ENCODE measurements around the gene IMMP2L. TPM values are rescaled to one million over a fixed set of nuclear protein-coding genes. Genes with fewer than 3 reads are reported as not detected.

Gene IMMP2L
- total RNA-seq, 4 donors from 2014 or later = 23.8 to 30.0 (median 27.7) TPM

GRCh38 chr7:111071556-111071955 lies 490.7 kb downstream of the IMMP2L start:
- Histone ChIP-seq H3K4me3 (replicated peaks in 1 of 3) (no peak overlapping the region), H3K36me3 (no peaks in the 10 kb centered on the region), H3K4me1 (no peaks in the 10 kb centered on the region), H3K27ac (no peak overlapping the region), H3K27me3 (no peaks in the 10 kb centered on the region), H3K9me3 (no peaks in the 10 kb centered on the region)
- DNase-seq = no peak
- TF ChIP-seq CTCF (IDR thresholded peaks at IDR 0.05) = no peak
- TF ChIP-seq POLR2A (IDR thresholded peaks at IDR 0.05) = no peak
- intact Hi-C loops (cut with DNase I) = no loop called here

- WGBS, 2 donors = 93 to 97% methylated on average over 2 of the region's 2 CpGs
- intact Hi-C loops (cut with DNase I) = no loop called here
- H3K36me3 ChIP-seq = no peaks in the 10 kb centered on the region
- no peaks in the 10 kb centered on the region for H3K4me1 ChIP-seq
- H3K9me3 ChIP-seq = no peaks in the 10 kb centered on the region
- no peak overlapping the region for H3K4me3 ChIP-seq (replicated peaks in 1 of 3)
- DNase-seq = no peak
- no peaks in the 10 kb centered on the region for H3K27me3 ChIP-seq
- no peak overlapping the region for H3K27ac ChIP-seq
- TF ChIP-seq CTCF (IDR thresholded peaks at IDR 0.05) (no peak), POLR2A (IDR thresholded peaks at IDR 0.05) (no peak)
Measured at GRCh38 chr7:111068618-111069017, 493.7 kb downstream of the IMMP2L start.

- no peak for DNase-seq
- H3K36me3 ChIP-seq = no peaks in the 10 kb centered on the region
- no peaks in the 10 kb centered on the region for H3K9me3 ChIP-seq
- TF ChIP-seq POLR2A (IDR thresholded peaks at IDR 0.05) (no peak), CTCF (IDR thresholded peaks at IDR 0.05) (no peak)
- H3K27ac ChIP-seq = no peak overlapping the region
- H3K27me3 ChIP-seq = no peaks in the 10 kb centered on the region
- H3K4me1 ChIP-seq = no peaks in the 10 kb centered on the region
- WGBS, 2 donors = 90 to 98% methylated on average over 2 of the region's 2 CpGs
- intact Hi-C loops (cut with DNase I) = no loop called here
- no peak overlapping the region for H3K4me3 ChIP-seq (replicated peaks in 1 of 3)
Measured at GRCh38 chr7:111067682-111068081, 494.6 kb downstream of the IMMP2L start.

GRCh38 chr7:111067251-111067650 lies 495.0 kb downstream of the IMMP2L start:
- DNase-seq = no peak

GRCh38 chr7:111063166-111063565 lies 499.1 kb downstream of the IMMP2L start:
- no peak for DNase-seq
- Histone ChIP-seq H3K27me3 (no peaks in the 10 kb centered on the region), H3K4me1 (no peaks in the 10 kb centered on the region), H3K4me3 (replicated peaks in 1 of 3) (no peak overlapping the region), H3K27ac (no peak overlapping the region), H3K9me3 (no peaks in the 10 kb centered on the region), H3K36me3 (no peaks in the 10 kb centered on the region)
- 93 to 97% methylated on average over 1 of the region's 1 CpG for whole genome bisulfite sequencing, 2 donors
- intact Hi-C loops (cut with DNase I) = no loop called here
- TF ChIP-seq POLR2A (IDR thresholded peaks at IDR 0.05) (no peak), CTCF (IDR thresholded peaks at IDR 0.05) (no peak)

More at GRCh38 chr7:111067251-111067650, 495.0 kb downstream of the IMMP2L start:
- no peaks in the 10 kb centered on the region for H3K36me3 ChIP-seq
- no peaks in the 10 kb centered on the region for H3K9me3 ChIP-seq
- no peaks in the 10 kb centered on the region for H3K27me3 ChIP-seq
- intact Hi-C loops (cut with DNase I) = no loop called here
- H3K27ac ChIP-seq = no peak overlapping the region
- 90 to 96% methylated on average over 4 of the region's 4 CpGs for WGBS, 2 donors
- TF ChIP-seq POLR2A (IDR thresholded peaks at IDR 0.05) (no peak), CTCF (IDR thresholded peaks at IDR 0.05) (no peak)
- H3K4me1 ChIP-seq = no peaks in the 10 kb centered on the region
- H3K4me3 ChIP-seq (replicated peaks in 1 of 3) = no peak overlapping the region

All from thyroid gland (tissue), 4 donors.